ENCODE results near the gene ENPP1. TPM values are rescaled to one million over a fixed set of nuclear protein-coding genes. Genes with fewer than 3 reads are reported as not detected.

Gene ENPP1
- total RNA-seq, 1 donor from 2014 or later: 3.4 TPM

GRCh38 chr6:131828951-131829350 lies 21.1 kb downstream of the ENPP1 start:
- Histone ChIP-seq H3K27ac (no peak overlapping the region), H3K9me3 (no peaks in the 10 kb centered on the region), H3K27me3 (no peaks in the 10 kb centered on the region), H3K4me3 (no peak overlapping the region), H3K36me3 (no peaks in the 10 kb centered on the region), H3K4me1 (no peaks in the 10 kb centered on the region)
- intact Hi-C loops (cut with DNase I): no loop called here
- no peak for ATAC-seq
- DNase-seq: no peak
- no peak for TF ChIP-seq CTCF (IDR thresholded peaks at IDR 0.05)

GRCh38 chr6:131831392-131831791 lies 23.6 kb downstream of the ENPP1 start:
- Histone ChIP-seq H3K36me3 (no peaks in the 10 kb centered on the region), H3K27me3 (no peaks in the 10 kb centered on the region), H3K4me3 (no peak overlapping the region), H3K4me1 (no peaks in the 10 kb centered on the region), H3K27ac (no peak overlapping the region), H3K9me3 (no peaks in the 10 kb centered on the region)
- DNase-seq: no peak
- no peak for TF ChIP-seq CTCF (IDR thresholded peaks at IDR 0.05)
- intact Hi-C loops (cut with DNase I): no loop called here
- ATAC-seq: no peak

GRCh38 chr6:131831886-131832285 lies 24.1 kb downstream of the ENPP1 start:
- H3K27me3 ChIP-seq: no peaks in the 10 kb centered on the region
- intact Hi-C loops (cut with DNase I): no loop called here
- no peak for ATAC-seq

GRCh38 chr6:131832363-131832762 lies 24.5 kb downstream of the ENPP1 start:
- no peak overlapping the region for H3K27ac ChIP-seq
- intact Hi-C loops (cut with DNase I): no loop called here
- no peak for TF ChIP-seq CTCF (IDR thresholded peaks at IDR 0.05)

More at GRCh38 chr6:131831886-131832285, 24.1 kb downstream of the ENPP1 start:
- no peak for DNase-seq
- Histone ChIP-seq H3K4me1 (no peaks in the 10 kb centered on the region), H3K4me3 (no peak overlapping the region), H3K27ac (no peak overlapping the region), H3K9me3 (no peaks in the 10 kb centered on the region), H3K36me3 (no peaks in the 10 kb centered on the region)
- TF ChIP-seq CTCF (IDR thresholded peaks at IDR 0.05): no peak

GRCh38 chr6:131838051-131838450 lies 30.2 kb downstream of the ENPP1 start:
- H3K4me1 ChIP-seq: no peaks in the 10 kb centered on the region
- no peaks in the 10 kb centered on the region for H3K36me3 ChIP-seq
- intact Hi-C loops (cut with DNase I): no loop called here
- ATAC-seq (no peak), DNase-seq (no peak)
- TF ChIP-seq CTCF (IDR thresholded peaks at IDR 0.05): no peak
- H3K27me3 ChIP-seq: no peaks in the 10 kb centered on the region
- H3K9me3 ChIP-seq: no peaks in the 10 kb centered on the region
- no peak overlapping the region for H3K4me3 ChIP-seq
- H3K27ac ChIP-seq: no peak overlapping the region

More at GRCh38 chr6:131832363-131832762, 24.5 kb downstream of the ENPP1 start:
- Histone ChIP-seq H3K36me3 (no peaks in the 10 kb centered on the region), H3K4me1 (no peaks in the 10 kb centered on the region), H3K27me3 (no peaks in the 10 kb centered on the region), H3K9me3 (no peaks in the 10 kb centered on the region), H3K4me3 (no peak overlapping the region)
- no peak for DNase-seq
- ATAC-seq: no peak

GRCh38 chr6:131839388-131839787 lies 31.6 kb downstream of the ENPP1 start:
- Histone ChIP-seq H3K9me3 (no peaks in the 10 kb centered on the region), H3K4me3 (no peak overlapping the region), H3K27me3 (no peaks in the 10 kb centered on the region), H3K27ac (no peak overlapping the region), H3K4me1 (no peaks in the 10 kb centered on the region), H3K36me3 (no peaks in the 10 kb centered on the region)
- no peak for TF ChIP-seq CTCF (IDR thresholded peaks at IDR 0.05)
- ATAC-seq (no peak), DNase-seq (no peak)
- intact Hi-C loops (cut with DNase I): no loop called here

Measured in upper lobe of right lung (tissue), 1 donor.